CD4-positive, alpha-beta T cell (primary cell): Measurements from ENCODE around the gene MDM2. TPM values are rescaled to one million over a fixed set of nuclear protein-coding genes. Genes with fewer than 3 reads are reported as not detected.

ENCODE experiments used
- ATAC-seq: fragments of 200-7000 bp; cut with Tn5 transposase; one replicate; pipeline ENCODE4 v1.10.0; 2022; ENCODE audit warnings: mild to moderate bottlenecking; ENCODE audit not compliant: poor library complexity
- CTCF ChIA-PET: fragments of 350-600 bp; sonication (Branson Sonifier 250); formaldehyde crosslinking; loops from one replicate; lab custom pipeline; 2021; ENCODE audit warnings: antibody characterized with exemption, inconsistent platforms; lab: Charles Lee
- POLR2A ChIA-PET: fragments of 350-600 bp; sonication (Branson Sonifier 250); formaldehyde crosslinking; loops from one replicate; lab custom pipeline; 2021; ENCODE audit warnings: antibody characterized with exemption, inconsistent platforms; lab: Charles Lee
- DNase-seq, 14 experiments: peaks; one replicate each; pipeline ENCODE4 v3.0.0-alpha.2; 2013 to 2020; ENCODE audit warnings: mixed read lengths in 2 of 14
- H3K27ac ChIP-seq, 2 donors: one replicate each; pipeline versions ENCODE4 v1.5.1 to v1.7.0; 2013; ENCODE audit warnings: low read length in 2 of 2, low read depth in 1 of 2, mild to moderate bottlenecking in 1 of 2
- H3K27me3 ChIP-seq, 2 experiments: 1 replicate in 1 of 2; 2 replicates in 1 of 2; pipeline versions ENCODE4 v1.6.1 to v1.7.0; 2013; ENCODE audit warnings: low read length in 2 of 2, control low read depth in 1 of 2, mild to moderate bottlenecking in 1 of 2, moderate library complexity in 1 of 2; ENCODE audit not compliant: insufficient read depth in 2 of 2, control insufficient read depth in 1 of 2
- H3K36me3 ChIP-seq: one replicate; pipeline ENCODE4 v1.6.1; 2013; ENCODE audit warnings: low read length, control low read depth; ENCODE audit not compliant: insufficient read depth
- H3K4me1 ChIP-seq: one replicate; pipeline ENCODE4 v1.6.1; 2013; ENCODE audit warnings: low read length, control low read depth; ENCODE audit not compliant: insufficient read depth
- H3K4me3 ChIP-seq: one replicate; pipeline ENCODE4 v1.5.1; 2013; ENCODE audit warnings: mild to moderate bottlenecking, low read length, moderate library complexity
- H3K9me3 ChIP-seq, 2 experiments: 1 replicate in 1 of 2; 2 replicates in 1 of 2; pipeline versions ENCODE4 v1.6.1 to v1.7.0; 2013; ENCODE audit warnings: low read length in 2 of 2, mild to moderate bottlenecking in 2 of 2, control low read depth in 1 of 2, moderate library complexity in 1 of 2; ENCODE audit not compliant: control insufficient read depth in 1 of 2, insufficient read depth in 1 of 2
- H3K27ac Mint-ChIP-seq: one replicate; pipeline ENCODE4 v1.8.0; 2020; ENCODE audit warnings: mixed read lengths
- H3K27me3 Mint-ChIP-seq: one replicate; pipeline ENCODE4 v1.8.0; 2021; ENCODE audit warnings: mixed read lengths
- H3K36me3 Mint-ChIP-seq: one replicate; pipeline ENCODE4 v1.8.0; 2021; ENCODE audit warnings: low read depth, mixed read lengths
- H3K4me1 Mint-ChIP-seq: one replicate; pipeline ENCODE4 v1.8.0; 2021; ENCODE audit warnings: low read depth, mixed read lengths
- H3K4me3 Mint-ChIP-seq: one replicate; pipeline ENCODE4 v1.8.0; 2020; ENCODE audit warnings: mild to moderate bottlenecking, mixed read lengths
- H3K9me3 Mint-ChIP-seq: one replicate; pipeline ENCODE4 v1.8.0; 2020; ENCODE audit warnings: mixed read lengths
- intact Hi-C, 2 experiments: fragments of 100-400 bp; cut with DNase I in 1 of 2; cut with micrococcal nuclease in 1 of 2; formaldehyde crosslinking; loops; one replicate each; pipeline versions ENCODE4 v1.15.1 to v1.9.0; 2023 to 2025; cut with DNase I, micrococcal nuclease
- total RNA-seq, 174 experiments: library from RNA in 2 of 174; stranded (reverse) in 2 of 174; gene quantifications; one replicate each; pipeline ENCODE4 v1.2.3 and lab custom pipeline; 2021 to 2026
- TF ChIP-seq, protein P1 (sequence below): fragments of 200-600 bp; IDR thresholded peaks from one replicate; pipeline ENCODE4 v1.8.0; 2022; ENCODE audit warnings: antibody characterized with exemption, mild to moderate bottlenecking

MDM2 gene
- total RNA-seq, 2 experiments from 2014 or later: 90.8 TPM

DNA sequence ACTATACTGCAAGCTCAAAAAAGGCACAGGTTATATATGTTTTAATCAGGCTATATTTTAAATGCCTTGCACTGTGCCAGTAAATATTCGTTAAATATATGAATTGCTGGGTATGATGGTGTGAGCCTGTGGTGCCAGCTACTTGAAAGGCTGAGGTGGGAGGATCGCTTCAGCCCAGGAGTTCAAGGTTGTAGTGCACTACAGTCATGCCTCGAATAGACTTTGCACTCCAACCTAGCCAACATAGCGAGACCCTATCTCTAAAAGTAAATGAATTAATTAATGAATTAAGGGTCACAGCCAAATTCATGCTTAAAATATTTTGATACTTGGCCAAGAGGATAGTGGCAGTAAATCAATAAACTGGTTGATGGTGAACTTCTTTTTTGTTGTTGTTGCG, 22.2 kb upstream of the MDM2 start:
- TF ChIP-seq, protein P1, sequence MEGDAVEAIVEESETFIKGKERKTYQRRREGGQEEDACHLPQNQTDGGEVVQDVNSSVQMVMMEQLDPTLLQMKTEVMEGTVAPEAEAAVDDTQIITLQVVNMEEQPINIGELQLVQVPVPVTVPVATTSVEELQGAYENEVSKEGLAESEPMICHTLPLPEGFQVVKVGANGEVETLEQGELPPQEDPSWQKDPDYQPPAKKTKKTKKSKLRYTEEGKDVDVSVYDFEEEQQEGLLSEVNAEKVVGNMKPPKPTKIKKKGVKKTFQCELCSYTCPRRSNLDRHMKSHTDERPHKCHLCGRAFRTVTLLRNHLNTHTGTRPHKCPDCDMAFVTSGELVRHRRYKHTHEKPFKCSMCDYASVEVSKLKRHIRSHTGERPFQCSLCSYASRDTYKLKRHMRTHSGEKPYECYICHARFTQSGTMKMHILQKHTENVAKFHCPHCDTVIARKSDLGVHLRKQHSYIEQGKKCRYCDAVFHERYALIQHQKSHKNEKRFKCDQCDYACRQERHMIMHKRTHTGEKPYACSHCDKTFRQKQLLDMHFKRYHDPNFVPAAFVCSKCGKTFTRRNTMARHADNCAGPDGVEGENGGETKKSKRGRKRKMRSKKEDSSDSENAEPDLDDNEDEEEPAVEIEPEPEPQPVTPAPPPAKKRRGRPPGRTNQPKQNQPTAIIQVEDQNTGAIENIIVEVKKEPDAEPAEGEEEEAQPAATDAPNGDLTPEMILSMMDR: no peak
- Histone ChIP-seq H3K27me3 (no peaks in the 10 kb centered on the region), H3K36me3 (no peaks in the 10 kb centered on the region), H3K4me3 (no peak overlapping the region), H3K27ac (no peak overlapping the region), H3K9me3 (no peaks in the 10 kb centered on the region), H3K4me1 (no peaks in the 10 kb centered on the region)
- CTCF ChIA-PET: no interaction called here
- Mint-ChIP-seq H3K4me3 (no peak overlapping the region), H3K27me3 (no peaks in the 10 kb centered on the region), H3K36me3 (no peaks in the 10 kb centered on the region), H3K4me1 (no peaks in the 10 kb centered on the region), H3K9me3 (no peaks in the 10 kb centered on the region), H3K27ac (no peak overlapping the region)
- POLR2A ChIA-PET: interaction anchor here (0.6 kb wide), 1 partner anchor 99 kb away, joined by 3 read pairs; the partner anchor contains the start of gene NUP107
- intact Hi-C loops: no loop called here
- DNase-seq (no peak), ATAC-seq (no peak)

DNA sequence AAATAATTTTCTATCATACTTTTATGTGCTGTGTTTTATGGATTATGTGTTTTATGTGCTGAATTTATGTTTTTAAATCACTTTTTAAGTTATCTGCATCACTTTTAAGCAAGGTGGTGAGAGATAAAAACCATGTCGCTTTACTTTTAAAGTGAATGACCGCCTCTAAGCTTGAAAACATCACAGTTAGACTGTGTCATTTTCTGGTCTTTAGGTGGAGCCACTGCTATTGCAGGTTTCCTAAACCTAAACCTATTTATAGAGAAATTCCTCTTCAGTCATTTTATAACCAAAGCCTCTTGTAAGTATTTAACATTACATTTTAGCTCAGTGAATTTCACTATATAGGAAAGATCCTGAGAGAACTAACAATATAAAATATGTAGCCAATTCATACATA, 21.0 kb upstream of the MDM2 start:
- no peaks in the 10 kb centered on the region for H3K9me3 ChIP-seq
- ATAC-seq: no peak
- intact Hi-C loops: no loop called here
- H3K36me3 ChIP-seq: no peaks in the 10 kb centered on the region
- H3K9me3 Mint-ChIP-seq: no peaks in the 10 kb centered on the region
- ChIA-PET POLR2A (interaction anchor here (2.1 kb wide), 1 partner anchor 21 kb away, joined by 8 read pairs; the partner anchor contains the start of gene MDM2), CTCF (no interaction called here)
- H3K36me3 Mint-ChIP-seq: no peaks in the 10 kb centered on the region
- no peak overlapping the region for H3K27ac ChIP-seq
- no peaks in the 10 kb centered on the region for H3K4me1 ChIP-seq
- no peak overlapping the region for H3K4me3 Mint-ChIP-seq
- no peaks in the 10 kb centered on the region for H3K4me1 Mint-ChIP-seq
- no peak overlapping the region for H3K27ac Mint-ChIP-seq
- no peaks in the 10 kb centered on the region for H3K27me3 Mint-ChIP-seq
- H3K27me3 ChIP-seq: no peaks in the 10 kb centered on the region
- TF ChIP-seq, protein P1: no peak
- H3K4me3 ChIP-seq: no peak overlapping the region
- DNase-seq: no peak

DNA sequence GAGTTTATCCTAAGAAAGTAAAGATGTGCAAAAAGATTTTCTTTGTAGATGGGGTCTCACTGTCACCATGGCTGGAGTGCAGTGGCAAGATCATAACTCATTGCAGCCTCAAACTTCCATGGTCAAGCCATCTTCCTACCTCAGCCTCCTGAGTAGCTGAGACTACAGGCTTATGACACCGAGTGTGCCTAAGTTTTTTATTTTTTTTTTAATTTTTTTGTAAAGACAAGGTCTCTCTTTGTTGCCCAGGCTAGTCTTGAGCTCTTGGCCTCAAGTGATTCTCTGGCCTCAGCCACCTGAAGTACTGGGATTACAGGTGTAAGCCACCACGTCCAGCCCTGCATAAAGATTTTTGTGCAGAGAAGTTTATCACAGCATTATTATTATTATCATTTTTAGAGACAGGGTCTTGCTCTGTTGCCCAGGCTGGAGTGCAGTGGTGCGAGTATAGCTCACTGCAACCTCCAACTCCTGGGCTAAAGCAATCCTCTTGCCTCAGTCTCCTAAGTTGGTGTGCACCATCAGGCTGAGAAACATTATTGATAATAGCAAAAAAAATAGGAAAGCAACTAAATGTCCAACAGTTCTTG, 19.3 kb upstream of the MDM2 start:
- Mint-ChIP-seq H3K9me3 (no peaks in the 10 kb centered on the region), H3K4me1 (no peaks in the 10 kb centered on the region), H3K27me3 (no peaks in the 10 kb centered on the region), H3K36me3 (no peaks in the 10 kb centered on the region), H3K4me3 (no peak overlapping the region), H3K27ac (no peak overlapping the region)
- no peak overlapping the region for H3K27ac ChIP-seq
- intact Hi-C loops: no loop called here
- no peaks in the 10 kb centered on the region for H3K27me3 ChIP-seq
- H3K9me3 ChIP-seq: no peaks in the 10 kb centered on the region
- POLR2A ChIA-PET: interaction anchor here (2.1 kb wide), 1 partner anchor 19 kb away, joined by 8 read pairs; the partner anchor contains the start of gene MDM2
- ATAC-seq (no peak), DNase-seq (no peak)
- CTCF ChIA-PET: no interaction called here
- H3K36me3 ChIP-seq: no peaks in the 10 kb centered on the region
- TF ChIP-seq, protein P1: no peak
- no peak overlapping the region for H3K4me3 ChIP-seq
- H3K4me1 ChIP-seq: no peaks in the 10 kb centered on the region
